ENCODE results near the gene ELMO1.

The ELMO1 gene

DNA sequence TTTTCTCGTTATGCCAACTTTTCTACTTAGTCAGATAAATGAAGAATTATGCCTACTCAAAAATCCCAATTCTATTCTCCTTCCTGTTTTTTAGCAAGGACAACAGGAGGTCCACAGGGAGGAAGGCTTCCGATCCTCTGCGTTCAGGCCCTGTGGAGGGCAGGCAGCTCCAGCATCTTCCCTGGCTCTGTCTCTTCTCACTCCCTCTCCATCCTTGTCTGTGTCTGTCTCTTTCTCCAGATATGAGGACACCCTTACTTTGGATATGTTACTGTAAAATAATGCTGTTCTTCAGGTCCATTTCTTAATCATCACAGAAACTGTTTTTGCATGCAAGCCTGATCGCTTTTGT lies 166.6 kb downstream of the ELMO1 start:
- ChIA-PET POLR2A (no interaction called here), CTCF (interaction anchor here (1.0 to 5.2 kb wide), 3 partner anchors 13 to 213 kb away, joined by 3 to 27 read pairs (median 5); no protein-coding TSS in a partner anchor)
- TF ChIP-seq, protein P1, sequence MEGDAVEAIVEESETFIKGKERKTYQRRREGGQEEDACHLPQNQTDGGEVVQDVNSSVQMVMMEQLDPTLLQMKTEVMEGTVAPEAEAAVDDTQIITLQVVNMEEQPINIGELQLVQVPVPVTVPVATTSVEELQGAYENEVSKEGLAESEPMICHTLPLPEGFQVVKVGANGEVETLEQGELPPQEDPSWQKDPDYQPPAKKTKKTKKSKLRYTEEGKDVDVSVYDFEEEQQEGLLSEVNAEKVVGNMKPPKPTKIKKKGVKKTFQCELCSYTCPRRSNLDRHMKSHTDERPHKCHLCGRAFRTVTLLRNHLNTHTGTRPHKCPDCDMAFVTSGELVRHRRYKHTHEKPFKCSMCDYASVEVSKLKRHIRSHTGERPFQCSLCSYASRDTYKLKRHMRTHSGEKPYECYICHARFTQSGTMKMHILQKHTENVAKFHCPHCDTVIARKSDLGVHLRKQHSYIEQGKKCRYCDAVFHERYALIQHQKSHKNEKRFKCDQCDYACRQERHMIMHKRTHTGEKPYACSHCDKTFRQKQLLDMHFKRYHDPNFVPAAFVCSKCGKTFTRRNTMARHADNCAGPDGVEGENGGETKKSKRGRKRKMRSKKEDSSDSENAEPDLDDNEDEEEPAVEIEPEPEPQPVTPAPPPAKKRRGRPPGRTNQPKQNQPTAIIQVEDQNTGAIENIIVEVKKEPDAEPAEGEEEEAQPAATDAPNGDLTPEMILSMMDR (IDR thresholded peaks at IDR 0.05; ENCODE audit: control extremely low read depth, extremely low read depth, low read depth, missing control alignments): no peak
- DNase-seq (ENCODE audit: extremely low spot score): no peak

DNA sequence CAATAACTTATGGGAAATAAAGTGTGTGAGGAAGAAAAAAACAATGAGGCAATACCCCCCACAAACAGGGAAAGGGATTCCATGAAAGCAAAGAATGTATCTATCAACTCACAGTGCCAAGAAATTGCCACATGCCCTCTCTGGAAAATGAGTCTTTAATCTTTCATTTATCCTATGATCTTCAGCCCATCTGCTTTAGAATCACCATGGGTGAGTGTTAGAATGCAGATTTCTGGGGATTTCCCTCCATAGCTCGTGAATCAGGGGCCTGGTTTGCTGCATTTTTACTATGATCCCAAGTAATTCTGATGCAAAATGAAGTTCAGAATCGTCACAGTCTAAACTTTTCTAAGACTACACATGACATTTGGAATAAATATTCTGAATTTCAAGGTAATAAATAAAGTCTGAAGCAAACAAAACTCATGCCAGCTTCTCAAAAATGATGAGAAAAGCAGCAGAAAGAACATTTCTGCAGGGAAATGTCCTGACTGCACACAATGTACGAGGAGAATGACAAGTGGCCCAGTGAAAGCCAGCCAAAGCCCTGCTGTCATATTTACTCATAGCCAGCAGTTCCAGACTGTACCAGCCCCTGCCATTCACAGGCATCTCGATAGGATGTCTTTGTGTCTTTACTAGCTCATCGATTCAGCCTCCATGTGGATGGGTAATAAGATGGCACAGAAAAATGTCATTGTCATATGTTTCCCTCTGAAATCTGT lies 167.1 kb downstream of the ELMO1 start:
- CTCF ChIA-PET: interaction anchor here (1.0 to 5.2 kb wide), 3 partner anchors 14 to 214 kb away, joined by 3 to 27 read pairs (median 5); no protein-coding TSS in a partner anchor
- TF ChIP-seq, protein P1 (IDR thresholded peaks at IDR 0.05; ENCODE audit: control extremely low read depth, extremely low read depth, low read depth, missing control alignments): no peak
- POLR2A ChIA-PET: no interaction called here
- DNase-seq (ENCODE audit: extremely low spot score): no peak

DNA sequence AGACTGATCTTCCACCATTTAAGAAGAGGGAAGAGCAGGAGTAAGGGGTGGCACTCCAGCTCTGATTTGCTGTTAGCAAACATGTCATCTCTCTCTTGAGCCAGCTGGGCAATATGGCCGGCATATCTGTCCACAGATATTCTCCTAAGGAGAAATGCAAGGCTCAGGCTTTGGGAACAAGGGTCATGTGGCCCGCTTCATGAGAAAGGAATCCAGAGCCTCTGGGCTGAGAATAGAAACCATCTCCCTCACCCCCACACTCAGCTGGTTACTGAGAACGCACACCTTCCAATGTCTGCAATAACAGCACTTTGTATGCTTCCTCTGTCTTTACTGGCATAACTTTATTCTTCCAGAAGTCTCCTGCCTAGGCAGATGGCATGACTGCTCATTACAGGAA lies 171.2 kb downstream of the ELMO1 start:
- POLR2A ChIA-PET: no interaction called here
- TF ChIP-seq, protein P1 (IDR thresholded peaks at IDR 0.05; ENCODE audit: control extremely low read depth, extremely low read depth, low read depth, missing control alignments): no peak
- no peak for DNase-seq (ENCODE audit: extremely low spot score)
- CTCF ChIA-PET: interaction anchor here (6.9 kb wide), 1 partner anchor 7 kb away, joined by 38 read pairs; no protein-coding TSS in a partner anchor

DNA sequence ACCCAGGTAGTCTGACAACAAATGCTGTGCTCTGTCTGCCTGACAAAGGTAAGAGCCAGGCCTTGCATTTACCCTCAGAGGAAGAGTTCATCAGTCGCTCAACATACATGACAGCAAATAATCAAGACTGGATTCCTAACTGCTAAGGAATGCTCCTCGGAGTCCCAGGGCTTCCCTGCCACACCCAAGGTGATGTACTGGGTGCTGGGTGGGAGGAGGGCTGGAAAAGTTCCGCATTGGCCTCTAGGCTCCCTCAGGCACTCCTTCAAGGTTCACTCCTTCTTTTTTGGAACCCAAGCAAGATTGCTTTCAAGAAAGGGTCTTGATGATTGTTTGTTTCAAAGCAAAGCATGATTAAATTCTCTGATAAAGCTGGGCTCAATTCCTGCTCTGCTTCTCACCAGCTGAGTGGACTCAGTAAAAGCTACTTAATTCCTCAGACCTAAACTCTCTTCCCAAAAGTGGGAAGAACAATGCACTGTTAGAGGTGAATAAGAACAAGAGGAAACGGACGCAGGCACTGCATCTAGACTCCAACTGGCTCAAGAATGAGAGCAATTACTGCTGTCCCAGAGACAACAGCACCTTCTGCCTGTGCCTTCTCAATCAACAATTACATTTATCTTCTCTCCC lies 173.5 kb downstream of the ELMO1 start:
- DNase-seq (ENCODE audit: extremely low spot score): no peak
- ChIA-PET CTCF (interaction anchor here (0.6 to 6.9 kb wide), 4 partner anchors 10 to 78 kb away, joined by 3 to 38 read pairs (median 3); no protein-coding TSS in a partner anchor), POLR2A (no interaction called here)
- TF ChIP-seq, protein P1 (IDR thresholded peaks at IDR 0.05; ENCODE audit: control extremely low read depth, extremely low read depth, low read depth, missing control alignments): no peak

DNA sequence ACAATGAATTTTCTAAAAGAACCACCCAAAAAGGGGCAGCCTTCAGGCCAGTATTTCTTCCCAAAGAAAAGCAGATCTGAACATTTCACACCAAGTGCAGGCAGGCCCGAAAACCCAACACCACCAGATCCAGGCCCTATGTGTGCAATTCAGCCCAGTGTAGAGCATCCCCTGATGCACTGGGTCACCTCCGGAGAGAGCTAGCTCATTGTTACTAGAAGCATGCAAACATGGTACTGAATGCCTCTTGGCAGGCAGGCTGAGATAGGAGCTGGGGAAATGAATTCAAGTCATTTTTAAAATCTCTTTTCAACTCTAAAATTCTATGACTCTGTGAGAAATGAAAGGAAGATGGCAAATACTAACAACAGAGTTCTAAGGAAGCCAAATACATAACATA lies 174.8 kb downstream of the ELMO1 start:
- CTCF ChIA-PET: interaction anchor here (1.4 to 6.9 kb wide), 2 partner anchors 11 to 14 kb away, joined by 3 to 38 read pairs; no protein-coding TSS in a partner anchor

More for the DNA sequence above, 174.8 kb downstream of the ELMO1 start:
- POLR2A ChIA-PET: no interaction called here
- TF ChIP-seq, protein P1 (IDR thresholded peaks at IDR 0.05; ENCODE audit: control extremely low read depth, extremely low read depth, low read depth, missing control alignments): no peak
- DNase-seq (ENCODE audit: extremely low spot score): no peak
